Right renal pelvis (tissue), 4 donors: ENCODE results near the gene CYTH3. TPM values are rescaled to one million over a fixed set of nuclear protein-coding genes. Genes with fewer than 3 reads are reported as not detected.

ENCODE experiments used
- DNase-seq, 4 donors: peaks; one replicate each; pipeline ENCODE4 v3.0.0-alpha.2; 2013; ENCODE audit warnings: low read depth in 4 of 4, low spot score in 3 of 4, missing footprints in 1 of 4
- polyA plus RNA-seq, 4 donors: library from polyadenylated mRNA; unstranded; fragments of 120-200 nt; gene quantifications; one replicate each; pipeline ENCODE4 v1.2.1, GENCODE V29; 2013; ENCODE audit not compliant: insufficient read length in 4 of 4

Gene CYTH3
- polyA plus RNA-seq, 4 donors: 36.5 to 42.5 (median 38.1) TPM

DNA sequence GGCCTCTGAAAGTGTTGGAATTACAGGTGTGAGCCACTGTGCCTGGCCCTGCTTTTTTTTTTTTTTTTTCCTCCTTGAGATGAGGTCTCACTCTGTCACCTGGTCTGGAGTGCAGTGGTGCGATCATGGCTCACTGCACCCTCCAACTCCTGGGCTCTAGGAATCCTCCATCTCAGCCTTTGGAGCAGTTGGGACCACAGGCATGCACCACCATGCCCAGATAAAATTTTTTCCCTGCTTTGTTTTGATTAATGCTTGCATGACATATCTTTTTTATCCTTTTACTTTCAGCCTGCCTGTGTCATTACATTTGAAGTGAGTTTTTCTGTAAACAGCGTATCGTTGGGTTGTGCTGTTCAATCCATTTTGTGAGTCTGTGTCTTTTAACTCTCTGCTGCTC is 144.2 kb downstream of the CYTH3 start:
- DNase-seq: no peak

DNA sequence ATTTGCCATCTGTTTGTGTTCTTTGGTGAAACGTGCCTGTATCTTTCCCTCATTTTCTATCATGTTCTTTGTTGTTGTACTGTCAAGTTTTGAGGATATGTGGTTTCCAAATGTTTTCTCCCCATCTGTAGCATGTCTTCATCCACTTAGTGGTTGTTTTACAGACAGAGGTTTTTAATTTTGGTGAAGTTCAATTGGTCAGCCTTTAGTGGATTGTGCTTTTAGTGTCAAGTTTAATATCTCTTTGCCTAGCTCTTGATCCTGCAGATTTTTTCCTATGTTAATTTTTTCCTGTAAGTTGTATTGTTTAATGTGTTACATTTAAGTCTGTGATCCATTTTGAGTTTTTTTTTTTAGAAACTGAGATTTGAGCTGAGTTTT is 145.3 kb downstream of the CYTH3 start:
- DNase-seq: no peak

- DNase-seq: no peak
These were observed 148.6 kb downstream of the CYTH3 start for GRCh38 chr7:6123843-6124242.

GRCh38 chr7:6121141-6121540 is 151.3 kb downstream of the CYTH3 start:
- no peak for DNase-seq

DNA sequence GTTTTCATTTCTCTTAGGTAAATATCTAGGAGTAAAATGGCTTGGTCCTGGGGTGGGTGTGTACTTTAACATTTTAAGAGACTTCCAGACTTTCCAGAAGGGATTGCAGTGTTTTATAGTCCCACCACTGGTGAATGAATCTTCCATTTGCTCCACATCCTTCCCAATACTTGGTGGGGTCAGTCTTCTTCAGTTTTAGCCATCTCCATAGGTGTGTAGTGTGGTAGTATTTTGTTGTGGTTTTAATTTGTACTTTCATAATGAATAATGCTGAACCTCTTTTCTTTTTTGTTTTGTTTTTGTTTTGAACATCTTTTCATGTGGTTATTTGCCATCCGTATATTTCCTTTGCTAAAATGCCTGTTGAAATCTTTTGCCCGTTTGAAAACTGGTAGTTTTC is 154.9 kb downstream of the CYTH3 start:
- no peak for DNase-seq

GRCh38 chr7:6116211-6116610 is 156.2 kb downstream of the CYTH3 start:
- DNase-seq: no peak

Other genes with a start within 250 kb of the CYTH3 start
- gene ANKRD61, start 241.2 kb downstream of the CYTH3 start, polyA plus RNA-seq: 1 to 10 TPM in 1 of 4 donors, under 1 TPM in 3; 0.61 to 1.4 (median 0.78) TPM
- 100 to 1,000 TPM; 107 to 140 (median 123) TPM for gene EIF2AK1, start 213.4 kb downstream of the CYTH3 start, polyA plus RNA-seq
- 10 to 100 TPM; 18.7 to 23.5 (median 21.7) TPM for gene USP42, start 167.7 kb downstream of the CYTH3 start, polyA plus RNA-seq
- 10 to 100 TPM; 22.9 to 26.3 (median 24.1) TPM for gene FAM220A, start 76.3 kb upstream of the CYTH3 start, polyA plus RNA-seq
- gene RAC1, start 101.9 kb upstream of the CYTH3 start, polyA plus RNA-seq: 100 to 1,000 TPM; 276 to 327 (median 309) TPM
- gene DAGLB, start 175.3 kb upstream of the CYTH3 start, polyA plus RNA-seq: 10 to 100 TPM; 13.5 to 17.3 (median 15.5) TPM
- 100 to 1,000 TPM; 193 to 223 (median 210) TPM for gene KDELR2, start 211.5 kb upstream of the CYTH3 start, polyA plus RNA-seq